GM03348 (cell line): Measurements from ENCODE around the gene TIGD3.
A peak's percentile ranks its signal among the peaks of the same experiment; 100 is the strongest.

Source experiments
- DNase-seq: peaks from one replicate; pipeline ENCODE4 v3.0.0; 2012; ENCODE audit warnings: low spot score

Gene TIGD3

DNA sequence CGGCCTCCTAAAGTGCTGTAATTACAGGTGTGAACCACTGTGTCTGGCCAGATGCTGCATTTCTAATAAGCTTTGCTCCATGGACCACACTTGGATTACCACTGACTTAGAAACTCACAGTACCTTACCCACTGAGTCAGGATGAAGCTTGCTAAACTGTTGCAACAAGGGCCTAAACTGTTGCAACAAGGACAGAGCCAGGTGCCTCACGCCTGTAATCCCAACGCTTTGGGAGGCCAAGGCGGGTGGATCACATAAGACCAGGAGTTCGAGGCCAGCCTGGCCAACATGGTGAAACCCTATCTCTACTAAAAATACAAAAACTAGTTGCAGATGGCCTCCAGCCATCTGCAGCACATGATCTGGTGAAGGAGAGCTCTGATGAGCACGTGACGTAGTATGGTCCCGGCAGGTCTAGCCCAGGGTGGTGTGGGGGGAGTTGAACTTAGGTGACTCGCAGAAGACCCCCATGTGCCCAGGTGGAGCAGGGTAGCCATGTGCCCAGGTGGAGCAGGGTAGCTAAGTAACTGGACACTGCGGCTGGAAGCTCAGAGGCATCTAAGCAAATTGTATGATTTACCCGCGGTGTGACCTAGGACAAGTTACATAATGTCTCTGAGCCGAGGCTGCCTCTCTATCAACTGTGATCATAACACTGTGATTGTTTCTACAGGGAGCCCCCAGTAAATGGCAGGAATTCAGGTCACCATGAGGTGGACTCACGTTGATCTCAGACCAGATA, 19.5 kb downstream of the TIGD3 start:
- no peak for DNase-seq

DNA sequence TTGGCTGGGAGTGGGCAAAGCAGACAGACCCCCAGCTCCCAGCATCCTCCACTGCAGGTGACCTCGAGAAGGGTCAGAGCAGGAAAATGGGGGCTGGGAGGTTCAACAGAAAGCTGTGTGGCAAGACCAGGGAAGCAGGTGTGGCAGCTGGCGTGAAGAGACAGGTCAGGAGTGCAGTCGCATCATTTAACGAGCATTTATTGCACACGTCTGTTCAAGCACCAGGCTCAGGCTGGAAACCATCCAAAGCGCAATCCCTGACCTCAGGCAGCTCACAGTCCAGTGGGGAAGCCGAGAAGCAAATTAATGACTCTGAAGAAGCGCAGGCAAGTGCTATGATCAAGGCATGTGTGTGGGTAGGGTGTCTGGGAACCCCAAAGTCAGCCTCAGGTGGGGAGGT, 20.5 kb downstream of the TIGD3 start:
- DNase-seq: no peak

DNA sequence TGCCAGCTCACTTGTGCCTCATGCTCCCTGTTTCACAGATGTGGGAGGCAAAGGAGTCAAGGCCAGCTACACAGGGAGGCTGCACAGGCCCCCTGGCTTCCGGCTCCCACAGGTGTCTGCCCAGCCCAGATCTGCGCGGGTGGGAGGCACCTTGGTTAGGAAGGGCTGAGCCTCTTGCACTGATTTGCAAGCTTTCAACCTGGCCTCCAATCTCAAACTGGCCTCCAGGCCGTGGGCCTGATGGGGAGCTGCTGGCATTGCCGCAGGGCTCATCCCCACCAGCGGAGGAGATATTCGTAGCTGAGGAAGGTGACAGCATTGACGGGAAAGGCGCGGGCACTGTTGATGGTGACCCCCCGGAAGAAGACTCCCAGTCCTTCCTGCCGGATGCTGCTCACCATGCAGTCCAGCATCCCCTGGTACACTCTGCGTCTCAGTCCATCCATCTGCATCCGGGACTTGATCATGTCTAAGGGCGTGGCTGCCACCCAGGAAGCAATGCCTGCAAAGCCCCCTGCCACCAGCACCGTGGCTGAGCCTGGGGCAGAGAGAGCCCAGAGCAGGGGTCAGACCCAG, 21.7 kb downstream of the TIGD3 start:
- DNase-seq: no peak

DNA sequence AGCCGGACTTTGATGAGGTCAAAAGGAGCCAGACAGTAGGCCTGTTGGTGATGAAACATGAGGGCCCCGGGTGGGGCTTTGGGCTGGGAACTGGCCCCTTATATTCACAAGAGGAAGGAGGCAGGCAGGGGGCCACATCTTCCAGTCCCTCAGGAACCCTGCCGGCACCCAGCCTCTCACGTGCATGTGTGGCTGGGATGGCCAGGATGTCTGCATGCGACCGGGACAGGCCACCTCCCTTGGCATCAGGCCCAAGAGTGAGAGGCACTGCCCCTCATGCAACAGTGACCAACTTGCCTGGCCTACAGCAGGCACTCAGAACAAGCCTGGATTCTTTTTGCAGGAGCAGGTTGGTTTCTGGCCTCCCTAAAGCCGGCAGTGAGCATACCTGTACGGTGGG, 22.5 kb downstream of the TIGD3 start:
- DNase-seq: no peak

DNA sequence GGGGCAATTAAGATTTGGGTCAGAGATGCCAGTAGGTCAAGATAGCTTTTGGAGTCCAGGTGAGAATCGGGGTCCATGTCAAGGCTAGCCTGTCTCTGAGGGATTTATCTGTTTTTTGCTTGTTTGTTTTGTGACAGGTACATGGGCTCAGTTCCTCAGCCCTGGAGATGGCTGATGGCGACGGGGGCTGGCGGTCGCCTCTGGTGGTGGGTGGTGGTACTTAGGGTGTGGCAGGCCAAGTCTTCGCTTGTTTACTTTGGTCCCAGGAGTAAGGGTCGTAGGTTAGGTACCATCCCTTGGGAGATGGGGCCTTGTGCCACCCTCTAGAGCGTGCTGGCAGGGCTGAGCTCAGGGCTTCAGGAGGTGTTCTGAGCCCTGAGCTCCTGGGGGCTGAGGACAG, 23.2 kb downstream of the TIGD3 start:
- DNase-seq: no peak

- no peak for DNase-seq
These were observed 23.8 kb downstream of the TIGD3 start for GRCh38 chr11:65378208-65378927.

GRCh38 chr11:65378928-65379638, 24.5 kb downstream of the TIGD3 start:
- no peak for DNase-seq

- DNase-seq: no peak
These were observed 25.3 kb downstream of the TIGD3 start for GRCh38 chr11:65379698-65380459.

DNA sequence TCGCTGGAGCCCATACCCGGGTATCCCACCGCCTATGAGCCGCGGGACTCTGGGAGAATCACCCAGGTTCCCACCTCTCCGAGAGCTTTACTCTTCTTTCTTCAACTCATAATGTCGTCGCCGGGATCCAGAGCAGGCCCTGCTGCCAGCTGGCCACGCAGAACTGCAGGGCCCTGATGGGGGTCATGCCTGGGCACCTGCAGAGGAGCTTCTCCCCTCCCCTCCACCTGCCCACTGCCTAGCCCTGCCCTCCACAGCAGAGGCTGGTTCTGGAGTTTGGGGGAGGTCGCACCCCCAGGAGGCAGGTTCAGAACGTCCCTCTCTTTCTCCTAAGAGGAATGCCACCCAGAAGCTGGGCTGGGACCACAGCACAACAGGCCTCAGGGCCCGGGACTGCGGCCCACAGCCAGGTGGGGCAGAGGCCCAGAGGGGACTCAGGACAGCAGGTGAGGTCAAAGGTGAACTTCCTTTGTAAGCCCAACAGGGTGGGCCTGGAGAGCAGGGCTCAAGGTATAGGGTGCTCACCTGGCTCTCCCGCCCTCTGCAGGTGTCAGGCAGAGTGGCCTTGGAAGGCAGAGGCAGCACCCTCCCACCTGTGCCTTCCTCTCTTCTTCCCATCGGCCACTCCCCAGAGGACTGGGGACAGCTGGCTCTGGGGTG, 26.0 kb downstream of the TIGD3 start:
- DNase-seq: no peak

- peak; percentile 50 for DNase-seq
These were observed 27.1 kb downstream of the TIGD3 start for GRCh38 chr11:65381716-65382032.

GRCh38 chr11:65382033-65382803, 27.7 kb downstream of the TIGD3 start, which contains the start of gene SLC25A45:
SLC25A45 (minus strand) TSS chr11:65382646; CDS start chr11:65381951, 695 bp downstream.
- DNase-seq: peak; percentile 96

DNA sequence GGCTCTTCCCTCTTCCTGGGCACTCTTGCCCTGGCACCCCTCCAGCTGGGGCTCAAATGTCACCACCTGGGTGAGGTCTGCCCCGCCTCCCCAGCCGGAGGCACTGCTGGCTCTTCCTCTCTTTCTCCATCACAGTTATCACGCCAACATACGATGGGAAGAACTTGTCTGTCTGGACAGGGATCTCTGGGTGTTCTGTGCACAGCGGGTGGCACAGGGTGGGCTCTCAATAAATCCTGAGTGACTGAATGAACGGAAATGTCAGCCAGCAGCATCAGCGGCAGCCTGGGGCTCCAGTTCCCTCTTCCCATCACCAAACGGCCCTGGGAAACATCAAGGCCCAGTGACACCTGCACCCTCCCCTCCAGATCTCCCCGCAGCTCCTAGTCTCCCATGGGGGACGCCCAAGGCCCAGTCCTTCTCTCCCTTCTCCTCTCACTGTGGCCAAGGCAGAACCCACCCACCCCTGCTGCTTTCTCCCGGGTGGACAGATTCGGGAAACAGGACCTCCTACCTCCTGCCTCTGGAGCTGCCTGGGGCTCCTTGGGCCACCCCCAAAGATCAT, 28.3 kb downstream of the TIGD3 start:
- no peak for DNase-seq

- no peak for DNase-seq
These were observed 29.2 kb downstream of the TIGD3 start for GRCh38 chr11:65383778-65384177.

DNA sequence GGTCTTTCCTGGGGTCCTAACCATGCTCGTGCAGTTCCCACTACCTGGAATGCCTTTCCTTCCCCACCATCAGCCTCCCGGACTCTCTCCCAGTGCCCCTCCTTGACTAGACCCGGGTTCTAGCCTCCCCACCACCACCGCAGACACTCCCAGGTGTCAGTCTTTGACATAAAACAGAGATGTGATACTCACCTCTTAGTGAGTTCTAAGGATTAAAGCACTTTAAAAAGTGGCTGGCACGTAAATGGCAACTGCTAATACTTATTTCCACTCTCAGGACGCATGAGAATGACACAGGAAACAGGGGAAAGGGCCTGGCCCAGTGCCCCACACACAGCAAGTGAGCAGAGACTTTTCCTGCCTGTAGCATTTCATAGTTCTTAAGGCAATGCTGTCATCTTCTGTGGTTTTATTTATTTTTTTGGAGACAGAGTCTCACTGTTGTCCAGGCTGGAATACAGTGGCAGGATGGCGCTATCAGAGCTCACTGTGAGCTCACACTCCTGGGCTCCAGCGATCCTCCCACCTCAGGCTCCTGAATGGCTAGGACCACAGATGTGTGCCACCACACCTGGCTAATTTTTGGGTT, 29.8 kb downstream of the TIGD3 start:
- no peak for DNase-seq

DNA sequence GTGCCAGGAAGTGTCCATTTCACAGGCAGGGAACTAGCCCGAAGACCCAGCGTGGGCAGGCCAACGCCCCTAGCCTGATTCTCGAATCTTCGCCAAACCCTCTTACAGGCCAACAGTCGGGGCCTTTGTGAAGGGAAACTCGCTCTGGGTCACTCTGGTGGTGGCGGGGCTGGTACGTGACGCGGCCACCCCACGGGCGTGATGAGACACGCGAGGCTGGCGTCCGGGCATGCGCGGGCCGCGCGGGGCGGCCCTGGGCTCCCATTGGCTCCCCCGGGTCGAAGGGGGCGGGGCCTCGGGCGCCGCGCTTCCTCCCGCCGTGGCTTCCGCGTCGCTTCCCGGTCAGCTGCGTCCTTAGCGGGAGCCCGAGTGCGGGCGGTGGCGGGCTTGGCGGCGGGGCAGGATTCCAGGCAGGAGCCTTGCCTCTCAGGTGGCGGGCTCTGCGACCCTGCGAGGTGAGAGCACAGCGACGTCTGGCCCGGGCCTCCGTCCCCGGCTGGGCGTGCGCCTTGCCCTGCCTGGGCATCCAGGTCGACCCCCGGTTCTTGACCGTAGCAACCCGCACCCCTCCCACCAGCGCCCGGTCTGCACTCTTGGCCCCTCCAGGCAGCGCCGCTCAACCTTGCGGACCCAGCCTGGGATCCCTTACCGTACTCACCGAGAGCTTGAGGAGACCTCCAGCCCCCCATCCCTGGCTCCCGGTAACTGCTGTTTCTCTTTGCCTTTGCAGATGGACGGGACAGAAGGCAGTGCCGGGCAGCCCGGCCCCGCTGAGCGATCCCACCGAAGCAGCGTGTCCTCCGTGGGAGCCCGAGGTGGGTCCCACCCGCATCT, 32.0 kb downstream of the TIGD3 start, which contains the start of gene FRMD8:
FRMD8 (plus strand) TSS at position 331 of the 834 bp plus-strand sequence; CDS start at position 731, 400 bp downstream.
- DNase-seq: peak; percentile 100

GRCh38 chr11:65388731-65389130, 34.2 kb downstream of the TIGD3 start:
- DNase-seq: no peak

GRCh38 chr11:65389294-65389980, 34.9 kb downstream of the TIGD3 start:
- no peak for DNase-seq
